ENCODE data around the gene NINJ2. TPM values are rescaled to one million over a fixed set of nuclear protein-coding genes. Genes with fewer than 3 reads are reported as not detected.
A peak's percentile ranks its signal among the peaks of the same experiment; 100 is the strongest.
"Not testable (repeated sequence)": the region's sequence is repeated elsewhere in the genome, so short reads cannot be mapped to it uniquely, and the experiment has no call there.

Gene NINJ2
- total RNA-seq, 3 donors from 2014 or later (not counting 1 experiment from before 2014, with no cell fraction given): 3.1 to 6.6 (median 4.9) TPM

DNA sequence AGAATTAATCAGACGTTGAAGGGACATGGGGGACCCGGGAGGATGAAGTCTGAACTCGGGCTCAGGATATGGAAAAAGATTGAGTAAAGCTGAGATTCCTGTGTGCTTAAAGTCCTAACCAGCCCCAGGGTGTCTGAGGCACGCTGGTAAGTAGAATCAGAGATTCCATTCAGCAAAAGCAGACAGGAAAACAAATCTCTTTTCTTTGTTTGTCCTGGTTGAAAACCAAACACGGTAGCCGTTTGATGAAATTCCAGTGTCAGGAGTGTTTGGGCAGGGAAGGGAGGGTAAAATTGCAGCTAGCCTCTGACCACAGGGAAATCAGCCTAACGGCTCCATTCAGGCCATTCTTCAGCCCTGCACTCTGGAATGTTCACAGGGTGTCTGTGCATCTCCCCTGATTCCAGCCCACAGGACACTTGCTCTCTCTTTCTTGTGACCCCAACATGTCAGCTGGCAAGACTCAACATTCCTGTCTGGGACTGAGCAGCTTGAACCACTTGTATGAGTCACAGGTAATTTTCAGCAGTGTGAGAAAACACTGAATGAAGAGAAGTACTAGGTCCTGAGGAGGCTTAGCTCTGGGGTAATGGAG, 31.0 kb downstream of the NINJ2 start:
- H3K4me1 Mint-ChIP-seq: peaks cover 0 to 22% of the 10 kb centered on the region in 2 donors
- Histone ChIP-seq H3K4me1 (ENCODE audit: control insufficient read depth, insufficient read depth, low read length) (no peaks in the 10 kb centered on the region), H3K4me3 (ENCODE audit: low read length) (no peak overlapping the region), H3K36me3 (ENCODE audit: control insufficient read depth, insufficient read depth, low read length) (no peaks in the 10 kb centered on the region), H3K27me3 (ENCODE audit: control insufficient read depth, insufficient read depth, low read length) (no peaks in the 10 kb centered on the region), H3K27ac (ENCODE audit: low read length) (no peak overlapping the region), H3K9me3 (ENCODE audit: control insufficient read depth, insufficient read depth, low read length) (no peaks in the 10 kb centered on the region)
- no peaks in the 10 kb centered on the region for H3K27me3 Mint-ChIP-seq (ENCODE audit: low read depth in 2 of 2)
- WGBS (ENCODE audit: insufficient coverage): 71% methylated on average over 7 of the region's 7 CpGs
- ATAC-seq (no peak), DNase-seq (no peak)
- intact Hi-C loops (cut with micrococcal nuclease): no loop called here
- no peak overlapping the region for H3K4me3 Mint-ChIP-seq
- no peaks in the 10 kb centered on the region for H3K36me3 Mint-ChIP-seq
- TF ChIP-seq, protein P1, sequence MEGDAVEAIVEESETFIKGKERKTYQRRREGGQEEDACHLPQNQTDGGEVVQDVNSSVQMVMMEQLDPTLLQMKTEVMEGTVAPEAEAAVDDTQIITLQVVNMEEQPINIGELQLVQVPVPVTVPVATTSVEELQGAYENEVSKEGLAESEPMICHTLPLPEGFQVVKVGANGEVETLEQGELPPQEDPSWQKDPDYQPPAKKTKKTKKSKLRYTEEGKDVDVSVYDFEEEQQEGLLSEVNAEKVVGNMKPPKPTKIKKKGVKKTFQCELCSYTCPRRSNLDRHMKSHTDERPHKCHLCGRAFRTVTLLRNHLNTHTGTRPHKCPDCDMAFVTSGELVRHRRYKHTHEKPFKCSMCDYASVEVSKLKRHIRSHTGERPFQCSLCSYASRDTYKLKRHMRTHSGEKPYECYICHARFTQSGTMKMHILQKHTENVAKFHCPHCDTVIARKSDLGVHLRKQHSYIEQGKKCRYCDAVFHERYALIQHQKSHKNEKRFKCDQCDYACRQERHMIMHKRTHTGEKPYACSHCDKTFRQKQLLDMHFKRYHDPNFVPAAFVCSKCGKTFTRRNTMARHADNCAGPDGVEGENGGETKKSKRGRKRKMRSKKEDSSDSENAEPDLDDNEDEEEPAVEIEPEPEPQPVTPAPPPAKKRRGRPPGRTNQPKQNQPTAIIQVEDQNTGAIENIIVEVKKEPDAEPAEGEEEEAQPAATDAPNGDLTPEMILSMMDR (IDR thresholded peaks at IDR 0.05): no peak
- no peaks in the 10 kb centered on the region for H3K9me3 Mint-ChIP-seq
- peak overlapping the region in 1 of 2 donors; percentile 96 for H3K27ac Mint-ChIP-seq

DNA sequence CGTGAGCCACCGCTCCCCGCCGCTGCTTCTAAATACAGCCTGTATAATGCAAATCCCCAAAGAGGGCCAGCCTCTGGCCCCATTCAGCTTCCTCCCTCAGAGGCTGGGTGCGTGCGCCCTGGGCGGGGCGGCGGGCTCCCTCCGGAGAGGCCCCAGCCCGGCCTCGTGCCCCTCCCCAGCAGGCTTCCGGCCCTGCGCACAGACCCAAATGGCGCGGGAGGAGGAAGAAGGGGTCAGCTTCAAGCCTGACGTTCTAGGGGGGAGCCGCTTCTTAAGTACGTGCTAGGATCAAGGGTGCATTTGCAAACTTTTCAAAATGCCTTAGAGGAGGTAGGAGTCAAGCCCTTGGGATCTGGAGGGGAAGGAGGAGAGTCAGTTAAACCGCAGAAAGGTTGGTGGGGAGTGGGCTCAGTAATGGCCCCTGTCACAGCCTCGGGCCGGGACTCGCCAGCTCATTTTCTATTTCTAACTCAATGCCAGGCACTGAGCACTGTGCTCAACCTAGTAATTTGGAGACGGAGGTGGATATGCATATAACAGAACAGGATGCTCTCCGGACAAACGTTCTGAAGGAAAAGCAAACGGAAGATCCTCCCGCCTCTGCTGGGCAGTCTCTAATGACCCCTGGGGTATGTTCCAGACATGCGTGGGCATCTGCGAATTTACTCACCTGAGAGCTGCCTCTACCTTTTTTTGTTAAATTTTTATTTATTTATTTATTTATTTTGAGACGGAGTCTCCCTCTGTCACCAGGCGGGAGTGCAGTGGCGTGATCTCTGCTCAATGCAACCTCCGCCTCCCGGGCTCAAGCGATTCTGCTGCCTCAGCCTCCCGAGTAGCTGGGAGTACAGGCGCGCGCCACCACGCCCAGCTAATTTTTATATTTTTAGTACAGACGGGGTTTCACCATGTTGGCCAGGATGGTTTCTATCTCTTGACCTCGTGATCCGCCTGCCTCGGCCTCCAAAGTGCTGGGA, 32.3 kb downstream of the NINJ2 start:
- Histone ChIP-seq H3K36me3 (ENCODE audit: control insufficient read depth, insufficient read depth, low read length) (no peaks in the 10 kb centered on the region), H3K9me3 (ENCODE audit: control insufficient read depth, insufficient read depth, low read length) (no peaks in the 10 kb centered on the region), H3K4me1 (ENCODE audit: control insufficient read depth, insufficient read depth, low read length) (no peaks in the 10 kb centered on the region), H3K27me3 (ENCODE audit: control insufficient read depth, insufficient read depth, low read length) (no peaks in the 10 kb centered on the region), H3K4me3 (ENCODE audit: low read length) (peak overlapping the region; percentile 45), H3K27ac (ENCODE audit: low read length) (peak overlapping the region; percentile 68)
- Mint-ChIP-seq H3K4me1 (peaks cover 0 to 22% of the 10 kb centered on the region in 2 donors), H3K9me3 (no peaks in the 10 kb centered on the region), H3K27ac (peak overlapping the region in 1 of 2 donors; percentile 96), H3K36me3 (no peaks in the 10 kb centered on the region), H3K27me3 (ENCODE audit: low read depth in 2 of 2) (no peaks in the 10 kb centered on the region), H3K4me3 (no peak overlapping the region)
- intact Hi-C loops (cut with micrococcal nuclease): loop anchor here (2.0 kb wide), 2 partner anchors 44 to 120 kb away; no protein-coding TSS in a partner anchor
- ATAC-seq (peak in 2 of 3 donors; percentile 92 to 97), DNase-seq (peak in 1 of 2 donors; percentile 68)
- TF ChIP-seq, protein P1 (IDR thresholded peaks at IDR 0.05): no peak
- WGBS (ENCODE audit: insufficient coverage): 59% methylated on average over 43 of the region's 45 CpGs

GRCh38 chr12:628742-629078, 34.5 kb downstream of the NINJ2 start:
- H3K4me1 Mint-ChIP-seq: peaks cover 0 to 22% of the 10 kb centered on the region in 2 donors
- H3K27me3 Mint-ChIP-seq (ENCODE audit: low read depth in 2 of 2); H3K4me1 ChIP-seq (ENCODE audit: control insufficient read depth, insufficient read depth, low read length); H3K36me3 ChIP-seq (ENCODE audit: control insufficient read depth, insufficient read depth, low read length); H3K27me3 ChIP-seq (ENCODE audit: control insufficient read depth, insufficient read depth, low read length); H3K36me3 Mint-ChIP-seq; ATAC-seq; H3K27ac ChIP-seq (ENCODE audit: low read length); DNase-seq; H3K9me3 Mint-ChIP-seq; H3K4me3 ChIP-seq (ENCODE audit: low read length); intact Hi-C loops (cut with micrococcal nuclease); H3K9me3 ChIP-seq (ENCODE audit: control insufficient read depth, insufficient read depth, low read length); H3K4me3 Mint-ChIP-seq: not testable (repeated sequence)
- 100% methylated on average over 1 of the region's 1 CpG for WGBS (ENCODE audit: insufficient coverage)
- H3K27ac Mint-ChIP-seq: peak overlapping the region in 1 of 2 donors; percentile 96
